Heart left ventricle (tissue), 13 donors: ENCODE measurements around the gene GUCY2D.
"Not testable (repeated sequence)": the region's sequence is repeated elsewhere in the genome, so short reads cannot be mapped to it uniquely, and the experiment has no call there.

ENCODE experiments used
- POLR2A ChIP-seq, 2 donors: fragments of 450-650 bp; IDR thresholded peaks; one replicate each; pipeline ENCODE4 v1.6.1; 2017; ENCODE audit warnings: antibody characterized with exemption in 2 of 2, mild to moderate bottlenecking in 2 of 2, moderate library complexity in 2 of 2
- TF ChIP-seq, protein P1 (sequence below), 12 donors: fragments of 200-600 bp; sonication (generic) in 4 of 12; IDR thresholded peaks; one replicate each; pipeline versions ENCODE4 v1.5.0 to v1.8.0; 2018 to 2022; ENCODE audit warnings: antibody characterized with exemption in 12 of 12, mild to moderate bottlenecking in 5 of 12
- donor health status: ischemic (EF 13 %, LVEDD 7.1; RV severe dilation, severe dysfunction).
- donor health status: DM: no; HTN: yes; CAD: no.
- donor health status: DM: no; HTN: no; CAD: no.
- donor health status: ischemic (EF 25% LVEDD 6.9; RV normal size, moderate dysfunction).
- donor health status: ischemic (EF 25% LVEDD 5.7; RV mildly dilated, moderate dysfunction).
- donor health status: ischemic (EF 35%, LVEDD 5.7; RV mildly dilated, moderate dysfunction).
- donor health status: nonischemic (EF 11% LVEDD 7.7; RV severe dilation, severe dysfunction).
- donor health status: DM: yes; HTN: yes; CAD: no.
- donor health status: PGD.
- donor health status: ischemic (EF 29% LVEDD 5.4; RV normal size, mild dysfunction).
- donor health status: nonischemic (EF 23%, LVEDD 6.1; RV moderate dilation, normal function).

DNA sequence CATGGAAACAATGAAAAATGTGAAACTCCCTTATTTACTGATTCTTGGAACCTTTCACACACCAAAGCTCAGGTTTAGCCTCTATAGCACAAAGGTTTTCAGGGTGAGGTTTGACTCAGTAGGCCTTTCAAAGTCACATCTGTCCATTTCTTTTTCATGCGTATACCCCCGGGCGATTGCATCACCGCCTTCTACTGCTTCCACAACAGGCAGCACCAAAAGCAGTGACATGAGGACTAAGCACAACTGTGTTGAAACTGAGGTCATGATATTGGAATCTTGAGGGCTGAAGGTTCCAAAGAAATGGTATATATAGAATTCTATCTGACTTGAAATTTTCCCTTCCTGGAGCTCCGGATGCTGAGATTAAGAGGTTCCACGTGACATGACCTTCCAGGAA is 21.7 kb downstream of the GUCY2D start:
- TF ChIP-seq, protein P1, sequence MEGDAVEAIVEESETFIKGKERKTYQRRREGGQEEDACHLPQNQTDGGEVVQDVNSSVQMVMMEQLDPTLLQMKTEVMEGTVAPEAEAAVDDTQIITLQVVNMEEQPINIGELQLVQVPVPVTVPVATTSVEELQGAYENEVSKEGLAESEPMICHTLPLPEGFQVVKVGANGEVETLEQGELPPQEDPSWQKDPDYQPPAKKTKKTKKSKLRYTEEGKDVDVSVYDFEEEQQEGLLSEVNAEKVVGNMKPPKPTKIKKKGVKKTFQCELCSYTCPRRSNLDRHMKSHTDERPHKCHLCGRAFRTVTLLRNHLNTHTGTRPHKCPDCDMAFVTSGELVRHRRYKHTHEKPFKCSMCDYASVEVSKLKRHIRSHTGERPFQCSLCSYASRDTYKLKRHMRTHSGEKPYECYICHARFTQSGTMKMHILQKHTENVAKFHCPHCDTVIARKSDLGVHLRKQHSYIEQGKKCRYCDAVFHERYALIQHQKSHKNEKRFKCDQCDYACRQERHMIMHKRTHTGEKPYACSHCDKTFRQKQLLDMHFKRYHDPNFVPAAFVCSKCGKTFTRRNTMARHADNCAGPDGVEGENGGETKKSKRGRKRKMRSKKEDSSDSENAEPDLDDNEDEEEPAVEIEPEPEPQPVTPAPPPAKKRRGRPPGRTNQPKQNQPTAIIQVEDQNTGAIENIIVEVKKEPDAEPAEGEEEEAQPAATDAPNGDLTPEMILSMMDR (IDR thresholded peaks at IDR 0.05) = not testable (repeated sequence)
- TF ChIP-seq POLR2A (IDR thresholded peaks at IDR 0.05) = not testable (repeated sequence)
